Vagina (tissue), 2 donors: Measurements from ENCODE around the gene SNAPC5.

Experiments used
- POLR2A ChIP-seq, 2 donors: fragments of 450-650 bp; IDR thresholded peaks; one replicate each; pipeline ENCODE4 v1.6.1; 2017; ENCODE audit warnings: antibody characterized with exemption in 2 of 2, mild to moderate bottlenecking in 2 of 2, moderate library complexity in 2 of 2
- POLR2AphosphoS5 ChIP-seq, 2 donors: sonication (generic); formaldehyde crosslinking; IDR thresholded peaks; one replicate each; pipeline ENCODE4 v1.9.0; 2017; ENCODE audit warnings: antibody characterized with exemption in 2 of 2, mild to moderate bottlenecking in 2 of 2, low read depth in 1 of 2; ENCODE audit not compliant: insufficient read depth in 1 of 2
- TF ChIP-seq, protein P1 (sequence below), 3 experiments: fragments of 450-650 bp in 2 of 3; fragments of 200-600 bp in 1 of 3; sonication (generic) in 1 of 3; IDR thresholded peaks; one replicate each; pipeline ENCODE4 v1.5.1; 2017 to 2019; ENCODE audit warnings: antibody characterized with exemption in 3 of 3, mild to moderate bottlenecking in 2 of 3, moderate library complexity in 2 of 3

DNA sequence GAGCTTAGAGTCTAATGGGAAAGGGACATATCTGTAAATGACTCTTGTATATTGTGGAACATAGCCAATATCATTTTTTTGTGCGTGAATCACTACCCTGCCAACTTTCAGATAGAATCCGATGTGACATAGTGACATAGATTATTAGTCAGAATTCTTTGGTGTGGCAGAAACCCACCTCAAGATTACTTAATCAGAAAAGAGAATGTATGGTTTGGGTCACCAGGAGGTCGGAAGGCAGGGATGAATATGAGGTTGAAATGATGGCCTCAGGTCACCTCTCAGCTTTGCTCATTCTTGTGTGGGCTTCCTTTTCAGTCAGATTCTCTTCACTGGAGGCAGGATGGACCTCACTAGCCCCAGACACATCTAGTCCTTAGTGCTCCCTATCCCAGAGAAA is 41.4 kb downstream of the SNAPC5 start:
- TF ChIP-seq, protein P1, sequence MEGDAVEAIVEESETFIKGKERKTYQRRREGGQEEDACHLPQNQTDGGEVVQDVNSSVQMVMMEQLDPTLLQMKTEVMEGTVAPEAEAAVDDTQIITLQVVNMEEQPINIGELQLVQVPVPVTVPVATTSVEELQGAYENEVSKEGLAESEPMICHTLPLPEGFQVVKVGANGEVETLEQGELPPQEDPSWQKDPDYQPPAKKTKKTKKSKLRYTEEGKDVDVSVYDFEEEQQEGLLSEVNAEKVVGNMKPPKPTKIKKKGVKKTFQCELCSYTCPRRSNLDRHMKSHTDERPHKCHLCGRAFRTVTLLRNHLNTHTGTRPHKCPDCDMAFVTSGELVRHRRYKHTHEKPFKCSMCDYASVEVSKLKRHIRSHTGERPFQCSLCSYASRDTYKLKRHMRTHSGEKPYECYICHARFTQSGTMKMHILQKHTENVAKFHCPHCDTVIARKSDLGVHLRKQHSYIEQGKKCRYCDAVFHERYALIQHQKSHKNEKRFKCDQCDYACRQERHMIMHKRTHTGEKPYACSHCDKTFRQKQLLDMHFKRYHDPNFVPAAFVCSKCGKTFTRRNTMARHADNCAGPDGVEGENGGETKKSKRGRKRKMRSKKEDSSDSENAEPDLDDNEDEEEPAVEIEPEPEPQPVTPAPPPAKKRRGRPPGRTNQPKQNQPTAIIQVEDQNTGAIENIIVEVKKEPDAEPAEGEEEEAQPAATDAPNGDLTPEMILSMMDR (IDR thresholded peaks at IDR 0.05): no peak
- TF ChIP-seq POLR2AphosphoS5 (IDR thresholded peaks at IDR 0.05; ENCODE audit: insufficient read depth in 1 of 2, low read depth in 1 of 2) (no peak), POLR2A (IDR thresholded peaks at IDR 0.05) (no peak)
